MM.1S (cell line): ENCODE results near the gene UST.

Source experiments
- DNase-seq: peaks from one replicate; pipeline ENCODE4 v3.0.0-alpha.2; 2015
- H2AFZ ChIP-seq: fragments of 300-600 bp; sonication (generic); 2 replicates; pipeline ENCODE4 v1.6.0; 2016; ENCODE audit warnings: antibody characterized with exemption, low read length
- H3F3A ChIP-seq: fragments of 300-600 bp; sonication (generic); 2 replicates; pipeline ENCODE4 v1.6.1; 2016; ENCODE audit warnings: mild to moderate bottlenecking, antibody characterized with exemption, low read length, moderate library complexity, mixed read lengths; ENCODE audit not compliant: insufficient read depth
- H3K27ac ChIP-seq: fragments of 300-600 bp; sonication (generic); 2 replicates; pipeline ENCODE4 v1.5.1; 2016; ENCODE audit warnings: mild to moderate bottlenecking, low read length
- H3K27me3 ChIP-seq: fragments of 300-600 bp; sonication (generic); replicated peaks from 2 replicates; pipeline ENCODE4 v1.6.0; 2016; ENCODE audit warnings: low read length; ENCODE audit not compliant: insufficient read depth
- H3K36me3 ChIP-seq: fragments of 300-600 bp; sonication (generic); replicated peaks from 2 replicates; pipeline ENCODE4 v1.6.1; 2016; ENCODE audit warnings: mild to moderate bottlenecking, low read length, mixed read lengths; ENCODE audit not compliant: insufficient read depth
- H3K4me1 ChIP-seq: fragments of 300-600 bp; sonication (generic); 2 replicates; pipeline ENCODE4 v1.6.1; 2016; ENCODE audit warnings: low read length, mixed read lengths
- H3K4me2 ChIP-seq: fragments of 300-600 bp; sonication (generic); 2 replicates; pipeline ENCODE4 v1.6.0; 2016; ENCODE audit warnings: low read depth, low read length
- H3K4me3 ChIP-seq: fragments of 300-600 bp; sonication (generic); 2 replicates; pipeline ENCODE4 v1.5.1; 2016; ENCODE audit warnings: low read length, mixed read lengths
- H3K79me2 ChIP-seq: fragments of 300-600 bp; sonication (generic); 2 replicates; pipeline ENCODE4 v1.6.1; 2016; ENCODE audit warnings: mixed run types, low read length, mixed read lengths
- H3K9ac ChIP-seq: fragments of 300-600 bp; sonication (generic); 2 replicates; pipeline ENCODE4 v1.6.1; 2016; ENCODE audit warnings: low read length, mixed read lengths
- H3K9me2 ChIP-seq: fragments of 300-600 bp; sonication (generic); replicated peaks from 2 replicates; pipeline ENCODE4 v1.6.1; 2016; ENCODE audit warnings: mild to moderate bottlenecking, low read length, mixed read lengths; ENCODE audit not compliant: insufficient read depth
- H3K9me3 ChIP-seq: fragments of 300-600 bp; sonication (generic); replicated peaks from 2 replicates; pipeline ENCODE4 v1.6.1; 2016; ENCODE audit warnings: mild to moderate bottlenecking, low read length, mixed read lengths; ENCODE audit not compliant: insufficient read depth
- H4K20me1 ChIP-seq: fragments of 300-600 bp; sonication (generic); 2 replicates; pipeline ENCODE4 v1.6.1; 2016; ENCODE audit warnings: mild to moderate bottlenecking, low read length, moderate library complexity, mixed read lengths; ENCODE audit not compliant: insufficient read depth
- CTCF ChIP-seq: fragments of 300-600 bp; sonication (generic); IDR thresholded peaks from 2 replicates; pipeline ENCODE4 v1.5.1; 2016; ENCODE audit warnings: antibody characterized with exemption, low read length, mixed read lengths
- EZH2 ChIP-seq: fragments of 300-600 bp; sonication (generic); optimal IDR thresholded peaks from 2 replicates; pipeline ENCODE3; 2017; ENCODE audit warnings: low read depth, mild to moderate bottlenecking, antibody characterized with exemption, low read length, mixed read lengths
- EZH2phosphoT487 ChIP-seq: fragments of 300-600 bp; sonication (generic); IDR thresholded peaks from 2 replicates; pipeline ENCODE4 v1.6.1; 2018; ENCODE audit warnings: antibody characterized with exemption, low read length

Gene UST

DNA sequence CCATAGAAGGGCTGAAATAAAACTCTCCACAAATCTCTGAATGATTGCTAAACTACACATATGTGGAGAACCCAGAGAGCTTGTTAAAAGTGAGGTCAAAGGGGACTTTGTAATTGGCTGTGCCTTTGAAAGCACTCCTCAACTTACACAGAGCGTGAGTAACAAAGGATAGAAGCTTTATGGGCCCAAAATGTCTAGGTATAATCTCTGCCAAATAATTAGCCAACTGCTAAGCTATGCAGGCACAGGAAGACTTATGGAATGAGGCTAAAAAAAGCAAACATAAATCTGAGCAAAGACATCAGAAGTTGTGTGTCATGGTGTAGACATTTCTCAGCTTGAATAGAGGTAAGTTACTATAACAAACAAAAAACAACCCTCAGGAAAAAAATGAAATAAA, 23.3 kb upstream of the UST start:
- no peaks in the 10 kb centered on the region for H3K79me2 ChIP-seq
- no peaks in the 10 kb centered on the region for H3K27me3 ChIP-seq
- H4K20me1 ChIP-seq: no peaks in the 10 kb centered on the region
- no peaks in the 10 kb centered on the region for H3F3A ChIP-seq
- H3K4me3 ChIP-seq: no peak overlapping the region
- no peak overlapping the region for H2AFZ ChIP-seq
- no peaks in the 10 kb centered on the region for H3K9me3 ChIP-seq
- H3K9me2 ChIP-seq: no peaks in the 10 kb centered on the region
- TF ChIP-seq CTCF (no peak), EZH2phosphoT487 (no peak), EZH2 (no peak)
- no peaks in the 10 kb centered on the region for H3K4me1 ChIP-seq
- H3K4me2 ChIP-seq: no peak overlapping the region
- H3K36me3 ChIP-seq: no peaks in the 10 kb centered on the region
- H3K9ac ChIP-seq: no peak overlapping the region
- no peak for DNase-seq
- no peak overlapping the region for H3K27ac ChIP-seq

- Histone ChIP-seq H3K9ac (no peak overlapping the region), H3F3A (no peaks in the 10 kb centered on the region)
Observed at GRCh38 chr6:148724428-148724827, 22.4 kb upstream of the UST start.

DNA sequence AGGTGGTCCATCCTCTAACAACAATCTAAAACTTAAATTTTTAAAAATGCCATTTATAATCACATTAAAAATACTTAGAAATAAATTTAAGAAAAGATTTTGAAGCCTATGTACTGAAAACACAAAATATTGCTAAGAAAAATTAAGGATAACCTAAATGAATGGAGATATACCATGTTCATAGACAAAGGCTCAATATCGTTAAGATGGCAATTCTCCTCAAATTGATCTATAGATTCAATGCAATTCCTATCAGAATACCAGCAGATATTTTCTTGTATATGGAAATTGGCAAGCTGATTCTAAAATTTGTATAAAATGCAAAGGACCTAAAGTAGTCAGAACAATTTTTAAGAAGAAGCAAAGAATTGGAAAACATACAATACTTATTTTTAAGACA, 19.7 kb upstream of the UST start:
- Histone ChIP-seq H4K20me1 (no peaks in the 10 kb centered on the region), H3K27ac (no peak overlapping the region), H3K79me2 (no peaks in the 10 kb centered on the region), H3K27me3 (no peaks in the 10 kb centered on the region), H3K9me3 (no peaks in the 10 kb centered on the region), H3K4me1 (no peaks in the 10 kb centered on the region), H3F3A (no peaks in the 10 kb centered on the region), H3K36me3 (no peaks in the 10 kb centered on the region), H2AFZ (no peak overlapping the region), H3K9ac (no peak overlapping the region), H3K9me2 (no peaks in the 10 kb centered on the region), H3K4me3 (no peak overlapping the region), H3K4me2 (no peak overlapping the region)
- no peak for DNase-seq
- TF ChIP-seq EZH2 (no peak), CTCF (no peak), EZH2phosphoT487 (no peak)

More at GRCh38 chr6:148724428-148724827, 22.4 kb upstream of the UST start:
- Histone ChIP-seq H3K36me3 (no peaks in the 10 kb centered on the region), H3K9me3 (no peaks in the 10 kb centered on the region), H3K9me2 (no peaks in the 10 kb centered on the region), H3K27me3 (no peaks in the 10 kb centered on the region), H3K27ac (no peak overlapping the region), H3K79me2 (no peaks in the 10 kb centered on the region), H2AFZ (no peak overlapping the region), H3K4me1 (no peaks in the 10 kb centered on the region), H3K4me2 (no peak overlapping the region), H3K4me3 (no peak overlapping the region), H4K20me1 (no peaks in the 10 kb centered on the region)
- no peak for DNase-seq
- no peak for TF ChIP-seq CTCF
- no peak for TF ChIP-seq EZH2phosphoT487
- TF ChIP-seq EZH2: no peak
